Stimulated activated naive CD4-positive, alpha-beta T cell treated with Interleukin-2 at 50 U/mL for 16 hours (primary cell): Measurements from ENCODE around the gene BAD.
A peak's percentile ranks its signal among the peaks of the same experiment; 100 is the strongest.

Source experiments
- DNase-seq: peaks from one replicate; lab custom pipeline; 2025; lab: John Stamatoyannopoulos, UW

The BAD gene

GRCh38 chr11:64275841-64276240, 8.6 kb downstream of the BAD start:
- no peak for DNase-seq

GRCh38 chr11:64275031-64275800, 9.2 kb downstream of the BAD start:
- no peak for DNase-seq

GRCh38 chr11:64269540-64270220, 14.8 kb downstream of the BAD start:
- DNase-seq, result peak; percentile 98

GRCh38 chr11:64268893-64269539, 15.4 kb downstream of the BAD start:
- peak; percentile 28 for DNase-seq

GRCh38 chr11:64268025-64268892, 16.2 kb downstream of the BAD start:
- DNase-seq, result no peak

- no peak for DNase-seq
These were observed 17.1 kb downstream of the BAD start for GRCh38 chr11:64267207-64267945.

GRCh38 chr11:64266339-64266738, 18.1 kb downstream of the BAD start:
- DNase-seq, result no peak

- DNase-seq, result no peak
These were observed 19.0 kb downstream of the BAD start for GRCh38 chr11:64265176-64266160.

GRCh38 chr11:64264371-64264852, 20.1 kb downstream of the BAD start:
- DNase-seq, result no peak

- no peak for DNase-seq
These were observed 20.5 kb downstream of the BAD start for GRCh38 chr11:64263947-64264317.

- no peak for DNase-seq
These were observed 21.2 kb downstream of the BAD start for GRCh38 chr11:64263021-64263946.

GRCh38 chr11:64262271-64263002, 22.0 kb downstream of the BAD start:
- no peak for DNase-seq

GRCh38 chr11:64261556-64262080, 22.8 kb downstream of the BAD start:
- DNase-seq, result no peak

- no peak for DNase-seq
These were observed 24.2 kb downstream of the BAD start for GRCh38 chr11:64260147-64260708.

GRCh38 chr11:64259533-64260067, 24.9 kb downstream of the BAD start:
- no peak for DNase-seq

GRCh38 chr11:64258946-64259532, 25.4 kb downstream of the BAD start:
- DNase-seq, result no peak

- DNase-seq, result no peak
These were observed 26.1 kb downstream of the BAD start for GRCh38 chr11:64258356-64258755.
